Hematopoietic multipotent progenitor cell treated with erythropoietin and hydrocortisone succinate and interleukin-3 and kit ligand, for 17 days (in vitro differentiated cells): Measurements from ENCODE around the gene ZNF562.

Experiments
- DNase-seq: peaks from one replicate; pipeline ENCODE4 v3.0.0-alpha.2; 2015; ENCODE audit warnings: low spot score

Gene ZNF562

DNA sequence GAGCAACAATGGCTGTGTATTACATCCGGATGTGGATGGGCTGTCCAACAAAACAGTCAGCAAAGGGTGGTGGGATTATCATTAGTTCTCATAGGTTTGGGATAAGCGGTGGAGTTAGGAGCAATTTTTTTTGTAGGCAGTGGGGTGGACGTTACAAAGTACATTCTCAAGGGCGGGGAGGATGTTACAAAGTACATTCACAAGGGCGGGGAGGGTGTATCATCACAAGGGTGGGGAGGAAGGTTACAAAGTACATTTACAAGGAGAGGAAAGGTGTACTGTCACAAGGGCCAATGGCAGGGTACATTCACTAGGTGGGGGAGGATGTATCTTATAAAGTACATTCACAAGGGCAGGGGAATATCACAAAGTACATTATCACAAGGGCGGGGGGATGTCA, 33.1 kb downstream of the ZNF562 start:
- DNase-seq = no peak

DNA sequence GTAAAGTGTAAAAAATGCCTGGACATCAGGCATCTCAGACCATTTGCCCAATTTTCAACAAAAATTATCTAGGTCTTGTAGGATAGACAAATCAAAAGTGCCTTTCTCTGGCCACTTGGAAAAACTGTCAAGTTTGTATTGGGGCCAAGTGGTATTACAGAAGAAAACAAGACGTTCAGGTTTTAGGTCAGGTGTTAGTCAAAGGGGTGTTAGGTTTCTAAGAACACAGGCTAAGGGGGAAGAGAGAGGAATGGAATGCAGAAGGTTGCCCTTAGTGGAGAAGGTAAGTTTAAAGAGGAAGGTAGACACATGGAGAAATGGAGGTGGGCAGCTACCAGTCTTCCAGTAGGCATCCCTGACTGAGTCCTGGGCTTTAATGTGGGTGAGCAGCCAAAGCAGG, 33.9 kb downstream of the ZNF562 start:
- DNase-seq = no peak

DNA sequence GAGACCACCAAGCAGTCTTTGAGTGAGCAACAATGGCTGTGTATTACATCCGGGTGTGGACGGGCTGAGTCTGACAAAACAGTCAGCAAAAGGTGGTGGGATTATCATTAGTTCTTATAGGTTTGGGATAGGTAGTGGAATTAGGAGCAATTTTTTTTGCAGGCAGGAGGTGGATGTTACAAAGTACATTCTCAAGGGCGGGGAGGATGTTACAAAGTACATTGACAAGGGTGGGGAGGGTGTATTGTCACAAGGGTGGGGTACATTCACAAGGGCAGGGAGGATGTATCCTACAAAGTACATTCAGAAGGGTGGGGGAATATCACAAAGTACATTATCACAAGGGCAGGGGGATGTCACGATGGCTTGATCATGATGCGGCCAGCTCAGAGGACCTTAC, 38.9 kb downstream of the ZNF562 start:
- no peak for DNase-seq

DNA sequence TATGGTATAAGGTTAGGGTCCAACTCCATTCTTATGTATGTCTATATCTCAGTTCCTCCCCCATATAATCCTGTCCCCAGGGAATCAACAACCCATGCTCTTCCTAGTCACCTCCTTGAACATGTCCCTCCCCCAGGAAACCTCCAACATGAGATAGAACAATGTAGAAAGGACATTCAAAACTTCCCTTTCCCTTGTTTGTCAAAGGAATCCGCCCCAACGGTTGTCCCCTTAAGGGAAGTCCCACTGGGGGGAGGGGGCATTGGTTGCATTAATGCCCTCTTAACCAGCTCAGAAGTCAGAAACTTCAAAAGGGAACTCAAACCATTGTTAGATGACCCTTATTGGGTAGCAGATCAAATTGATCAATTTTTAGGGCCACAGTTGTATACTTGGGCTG, 47.0 kb downstream of the ZNF562 start:
- no peak for DNase-seq

- no peak for DNase-seq
These were observed 52.4 kb downstream of the ZNF562 start for GRCh38 chr19:9622531-9622930.

DNA sequence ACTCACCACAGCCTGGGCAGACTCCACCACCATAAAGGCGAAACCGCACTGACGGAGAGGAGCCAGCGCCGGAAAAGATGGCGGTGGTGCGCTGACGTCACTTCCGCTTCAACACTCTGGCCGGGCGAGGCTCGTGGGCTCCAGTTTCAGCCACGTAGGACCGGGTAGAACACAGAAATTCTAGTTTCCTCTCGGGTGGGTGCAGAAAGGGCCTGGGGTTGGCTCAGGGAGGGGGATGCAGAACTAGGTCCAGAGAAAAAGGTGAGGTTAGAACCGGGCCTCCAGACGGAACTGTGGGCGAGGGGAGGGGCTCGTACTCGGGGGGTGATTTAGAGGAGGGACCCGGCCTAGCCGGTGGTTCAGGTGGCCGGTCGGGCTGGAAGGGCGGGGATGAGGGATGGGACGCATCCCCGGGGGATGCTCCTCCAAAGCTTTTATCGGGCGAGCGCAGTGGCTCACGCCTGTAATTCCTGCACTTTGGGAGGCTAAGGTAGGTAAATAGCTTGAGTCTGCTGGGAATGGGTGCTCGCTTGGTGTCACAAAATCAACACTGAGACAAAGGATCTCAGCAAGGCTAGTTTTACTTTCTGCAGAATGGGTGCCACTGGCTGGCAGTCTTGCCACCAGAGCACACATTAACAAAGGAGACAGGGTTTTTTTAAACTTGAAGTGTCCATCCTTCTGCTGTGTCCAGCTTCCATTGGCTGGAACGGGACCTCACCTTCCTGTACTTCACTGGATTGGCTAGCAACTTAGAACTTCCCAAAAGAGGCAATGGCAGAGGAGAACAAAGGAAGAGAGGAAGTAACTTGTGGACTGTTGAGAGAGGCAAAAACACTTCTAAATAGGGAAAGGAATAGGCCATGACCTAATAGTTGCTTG, 53.5 kb downstream of the ZNF562 start, which contains the start of gene ZNF561:
TSS of gene ZNF561 (minus strand) at position 77 of the 882 bp plus-strand sequence. CDS start 1,776 bp downstream, outside the sequence.
- DNase-seq = peak; percentile 85

- DNase-seq = no peak
These were observed 54.1 kb downstream of the ZNF562 start for GRCh38 chr19:9620842-9621155.

DNA sequence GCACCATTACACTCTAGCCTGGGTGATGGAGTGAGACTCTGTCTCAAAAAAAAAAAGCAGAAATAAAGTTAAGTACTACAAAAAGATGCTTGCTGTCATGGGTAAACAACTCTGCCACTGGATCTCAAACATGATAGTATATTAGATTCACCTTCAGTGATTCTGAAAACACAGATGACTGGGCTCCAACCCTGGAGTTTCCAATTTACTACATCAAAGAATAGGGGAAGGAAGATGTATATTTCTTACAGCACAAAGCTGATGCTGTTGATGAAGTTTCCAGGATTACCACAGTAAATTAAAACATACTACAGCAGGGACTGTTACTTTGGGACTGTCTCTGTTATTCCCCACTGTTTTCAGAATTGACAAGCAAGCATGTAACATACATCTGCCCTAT, 59.1 kb downstream of the ZNF562 start:
- no peak for DNase-seq

DNA sequence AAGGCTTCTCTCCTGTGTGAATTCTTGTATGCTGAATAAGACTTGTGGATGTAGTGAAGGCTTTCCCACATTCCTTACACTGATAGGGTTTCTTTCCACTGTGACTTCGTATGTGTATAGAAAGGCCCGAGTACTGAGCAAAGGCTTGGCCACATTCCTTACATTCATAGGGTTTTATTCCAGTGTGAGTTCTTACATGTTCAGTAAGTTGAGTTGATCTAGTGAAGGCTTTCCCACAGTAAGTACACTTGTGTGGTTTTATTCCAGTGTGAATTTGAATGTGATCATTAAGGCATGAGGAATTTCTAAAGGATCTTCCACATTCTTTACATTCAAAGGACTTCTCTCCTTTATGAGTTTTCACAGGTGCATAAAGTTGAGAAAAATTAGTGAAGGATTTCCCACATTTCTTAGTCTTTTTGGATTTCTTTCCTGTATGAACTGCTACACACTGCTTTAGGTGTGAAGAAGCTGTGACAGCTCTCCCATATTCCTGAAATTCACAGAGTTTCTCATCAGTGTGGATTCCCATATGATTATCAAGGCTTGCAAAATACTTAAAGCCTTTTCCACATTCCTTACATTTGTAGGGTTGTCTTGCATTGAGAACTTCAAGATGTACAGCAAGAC, 64.3 kb downstream of the ZNF562 start:
- no peak for DNase-seq

DNA sequence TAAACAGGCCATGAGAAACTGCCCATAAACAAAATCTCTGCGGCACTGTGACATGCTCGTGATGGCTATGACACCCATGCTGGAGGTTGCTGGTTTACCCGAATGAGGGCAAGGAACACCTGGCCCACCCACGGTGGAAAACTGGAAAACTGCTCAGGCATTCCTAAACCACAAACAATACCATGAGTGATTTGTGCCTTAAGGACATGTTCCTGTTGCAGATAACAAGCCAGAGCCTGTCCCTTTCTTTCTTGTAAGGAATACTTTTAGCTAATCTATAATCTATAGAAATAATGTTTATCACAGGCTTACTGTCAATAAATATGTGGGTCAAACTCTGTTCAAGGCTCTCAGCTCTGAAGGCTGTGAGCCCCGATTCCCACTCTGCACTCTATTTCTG, 66.0 kb downstream of the ZNF562 start:
- DNase-seq = no peak

GRCh38 chr19:9597027-9597426, 77.9 kb downstream of the ZNF562 start:
- DNase-seq = no peak
